Stimulated activated CD4-positive, alpha-beta T cell treated with anti-CD3 and anti-CD28 coated beads, Interleukin-2, amount 100 ng/mL, for 4 hours (primary cell): Measurements from ENCODE around the gene SLC24A4.

Experiments
- DNase-seq: peaks from one replicate; pipeline ENCODE4 v3.0.0-alpha.2; 2020; ENCODE audit warnings: low read depth

Gene SLC24A4

GRCh38 chr14:92323011-92323915 lies at the start of gene SLC24A4:
SLC24A4 (plus strand) TSS chr14:92323165; CDS start chr14:92323831, 666 bp downstream.
- no peak for DNase-seq

- no peak for DNase-seq
Measured at GRCh38 chr14:92273166-92273565, 49.8 kb upstream of the SLC24A4 start.

GRCh38 chr14:92274055-92274454 lies 48.9 kb upstream of the SLC24A4 start:
- DNase-seq, result no peak

- DNase-seq, result no peak
Measured at GRCh38 chr14:92276074-92276473, 46.9 kb upstream of the SLC24A4 start.

GRCh38 chr14:92277031-92277430 lies 45.9 kb upstream of the SLC24A4 start:
- DNase-seq, result no peak

GRCh38 chr14:92280554-92281262 lies 42.3 kb upstream of the SLC24A4 start:
- no peak for DNase-seq

- no peak for DNase-seq
Measured at GRCh38 chr14:92282669-92283068, 40.3 kb upstream of the SLC24A4 start.

- no peak for DNase-seq
Measured at GRCh38 chr14:92285311-92285710, 37.7 kb upstream of the SLC24A4 start.

- no peak for DNase-seq
Measured at GRCh38 chr14:92287987-92288386, 35.0 kb upstream of the SLC24A4 start.

GRCh38 chr14:92288994-92289660 lies 33.8 kb upstream of the SLC24A4 start:
- no peak for DNase-seq

- no peak for DNase-seq
Measured at GRCh38 chr14:92292673-92293072, 30.3 kb upstream of the SLC24A4 start.

GRCh38 chr14:92294506-92294905 lies 28.5 kb upstream of the SLC24A4 start:
- no peak for DNase-seq

- DNase-seq, result no peak
Measured at GRCh38 chr14:92297818-92298595, 25.0 kb upstream of the SLC24A4 start.

GRCh38 chr14:92302481-92302880 lies 20.5 kb upstream of the SLC24A4 start:
- DNase-seq, result no peak

GRCh38 chr14:92308716-92309115 lies 14.2 kb upstream of the SLC24A4 start:
- no peak for DNase-seq

- DNase-seq, result no peak
Measured at GRCh38 chr14:92309968-92310530, 12.9 kb upstream of the SLC24A4 start.

- DNase-seq, result no peak
Measured at GRCh38 chr14:92310776-92311375, 12.1 kb upstream of the SLC24A4 start.

- DNase-seq, result no peak
Measured at GRCh38 chr14:92314182-92314581, 8.8 kb upstream of the SLC24A4 start.

GRCh38 chr14:92315050-92315805 lies 7.7 kb upstream of the SLC24A4 start:
- no peak for DNase-seq

GRCh38 chr14:92316176-92316575 lies 6.8 kb upstream of the SLC24A4 start:
- no peak for DNase-seq
